ENCODE results near the gene GSK3A.
"Not testable (repeated sequence)": the region's sequence is repeated elsewhere in the genome, so short reads cannot be mapped to it uniquely, and the experiment has no call there.

The GSK3A gene

DNA sequence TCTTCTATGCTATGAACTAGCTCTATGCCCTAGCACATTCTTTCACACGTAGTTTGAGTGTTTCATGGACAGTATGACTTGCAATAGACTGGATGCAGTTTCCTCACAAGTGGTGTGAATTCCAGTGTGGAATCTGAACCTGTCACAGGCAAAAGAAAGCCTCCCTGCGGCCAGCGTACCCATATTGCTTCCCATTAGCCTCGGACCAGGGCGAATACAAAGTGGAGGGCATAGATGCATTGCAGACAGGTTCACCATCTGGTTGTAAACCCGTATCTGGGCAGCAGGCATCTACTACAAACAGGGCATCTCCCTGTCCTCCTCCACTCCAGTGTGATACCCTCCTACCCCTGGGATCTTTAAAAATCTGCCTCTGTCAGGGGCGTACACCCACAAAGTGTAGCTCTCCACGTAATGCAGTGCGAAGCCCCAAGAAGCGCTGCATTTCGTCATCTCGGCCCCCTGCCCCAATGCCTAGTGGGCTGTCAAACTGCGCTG, 25.3 kb upstream of the GSK3A start:
- DNase-seq = no peak

DNA sequence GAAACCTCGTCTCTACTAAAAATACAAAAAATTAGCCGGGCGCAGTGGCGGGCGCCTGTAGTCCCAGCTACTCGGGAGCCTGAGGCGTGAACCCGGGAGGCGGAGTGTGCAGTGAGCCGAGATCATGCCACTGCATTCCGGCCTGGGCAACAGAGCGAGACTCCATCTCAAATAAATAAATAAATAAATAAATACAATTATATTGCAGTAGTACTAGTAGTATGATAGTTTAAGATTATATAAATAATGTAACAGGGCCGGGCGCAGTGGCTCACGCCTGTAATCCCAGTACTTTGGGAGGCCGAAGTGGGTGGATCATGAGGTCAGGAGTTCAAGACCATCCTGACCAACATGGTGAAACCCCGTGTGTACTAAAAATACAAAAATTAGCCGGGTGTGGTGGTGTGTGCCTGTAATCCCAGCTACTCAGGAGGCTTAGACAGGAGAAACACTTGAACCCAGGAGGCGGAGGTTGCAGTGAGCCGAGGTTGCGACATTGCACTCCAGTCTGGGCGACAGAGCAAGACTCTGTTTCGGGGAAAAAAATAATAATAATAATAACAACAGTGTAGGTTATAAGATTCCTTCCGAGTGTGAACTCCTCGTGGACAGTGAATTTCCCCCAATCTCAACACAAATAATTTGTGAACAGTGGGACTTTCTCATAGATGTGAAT, 24.7 kb upstream of the GSK3A start:
- DNase-seq = not testable (repeated sequence)

DNA sequence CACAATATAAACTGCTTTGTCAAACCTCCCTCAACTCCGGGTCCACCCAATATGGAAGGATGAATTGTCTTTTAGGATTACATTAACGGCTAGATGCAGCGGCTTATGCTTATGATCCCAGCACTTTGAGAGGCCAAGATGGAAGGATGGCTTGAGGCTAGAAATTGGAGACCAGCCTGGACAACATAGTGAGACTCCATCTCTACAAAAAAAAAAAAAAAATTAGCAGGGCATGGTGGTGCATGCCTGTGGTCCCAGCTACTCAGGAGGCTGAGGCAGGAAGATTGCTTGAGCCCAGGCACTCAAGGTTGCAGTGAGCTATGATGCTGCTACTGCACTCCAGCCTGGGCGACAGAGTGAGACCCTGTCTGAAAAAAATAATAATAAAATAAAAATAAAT, 23.7 kb upstream of the GSK3A start:
- not testable (repeated sequence) for DNase-seq

DNA sequence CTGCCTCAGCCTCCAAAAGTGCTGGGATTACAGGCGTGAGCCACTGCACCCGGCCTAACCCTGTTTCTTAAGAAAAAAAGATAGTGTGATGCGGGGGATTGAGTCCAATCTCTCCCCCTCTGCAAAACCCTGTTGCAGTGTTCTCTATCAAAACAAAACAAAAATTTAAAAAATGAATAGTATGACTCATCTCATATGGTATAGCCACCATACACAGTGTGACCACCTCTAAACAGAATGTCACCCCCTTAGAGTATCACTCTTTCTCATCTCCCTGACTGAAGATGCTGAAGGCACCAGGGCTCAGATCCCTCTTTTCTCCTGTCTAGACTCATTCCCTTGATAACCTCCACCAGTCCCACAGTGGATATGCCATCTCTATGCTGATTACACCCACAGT, 19.4 kb upstream of the GSK3A start:
- no peak for DNase-seq

DNA sequence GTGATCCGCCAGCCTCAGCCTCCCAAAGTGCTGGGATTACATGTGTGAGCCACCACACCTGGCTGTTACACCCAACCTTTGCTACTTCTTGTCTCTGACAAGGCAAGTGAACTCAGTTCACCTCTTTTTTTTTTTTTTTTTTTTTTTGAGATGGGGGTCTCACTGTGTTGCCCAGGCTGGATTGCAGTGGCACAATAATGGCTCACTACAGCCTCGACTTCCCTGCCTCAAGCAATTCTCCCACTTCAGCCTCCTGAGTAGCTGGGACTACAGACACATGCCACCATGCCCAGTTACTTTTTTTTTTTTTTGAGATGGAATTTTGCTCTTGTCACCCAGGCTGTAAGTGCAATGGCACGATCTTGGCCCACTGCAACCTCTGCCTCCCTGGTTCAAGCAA, 15.4 kb upstream of the GSK3A start:
- DNase-seq = not testable (repeated sequence)

DNA sequence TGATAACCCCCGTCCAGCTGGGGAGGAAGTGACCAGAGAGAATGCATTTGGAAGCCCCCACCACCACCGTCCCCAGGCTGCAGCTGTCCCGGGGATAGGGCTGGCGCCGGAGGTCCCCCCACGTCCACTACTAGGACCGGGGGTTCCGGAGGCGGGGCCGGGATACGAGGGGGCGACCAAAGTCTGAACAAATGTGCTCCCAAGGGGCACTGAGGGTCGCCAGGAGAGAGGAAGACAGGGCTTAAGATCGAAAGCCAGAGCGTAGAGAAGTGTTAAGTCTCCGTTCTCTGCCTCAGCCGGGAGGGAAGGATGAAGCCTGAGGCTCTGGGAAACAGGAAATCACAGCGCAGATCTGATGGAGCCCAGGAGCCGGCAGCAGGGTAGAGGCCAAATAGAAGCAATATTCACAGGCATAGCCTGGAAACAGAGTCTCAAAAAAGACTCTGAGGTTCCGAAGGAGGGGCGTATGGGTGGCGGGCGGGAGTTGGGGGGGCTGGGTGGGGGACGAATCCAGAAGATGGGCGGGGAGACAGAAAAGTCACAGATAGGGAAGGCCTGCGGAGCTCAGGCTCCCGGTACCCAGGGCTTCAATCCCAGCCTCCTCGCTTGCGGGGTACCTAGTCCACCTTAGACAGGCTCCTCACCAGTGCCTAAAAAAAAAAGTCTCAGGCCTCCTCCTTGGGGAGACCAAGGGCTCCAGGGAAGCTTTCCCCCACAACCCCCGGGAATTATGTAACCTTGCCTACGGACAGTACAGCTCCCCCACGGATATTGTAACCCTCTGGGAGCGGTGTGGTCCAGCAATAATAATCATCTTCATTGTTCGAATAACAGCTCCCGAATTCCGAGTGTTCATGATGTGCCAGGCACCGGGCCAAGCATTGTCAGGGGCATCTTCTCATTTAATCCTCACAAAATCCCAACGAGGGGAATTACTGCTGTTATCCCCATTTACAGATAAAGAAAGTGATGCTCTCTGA, 13.7 kb upstream of the GSK3A start:
- no peak for DNase-seq

DNA sequence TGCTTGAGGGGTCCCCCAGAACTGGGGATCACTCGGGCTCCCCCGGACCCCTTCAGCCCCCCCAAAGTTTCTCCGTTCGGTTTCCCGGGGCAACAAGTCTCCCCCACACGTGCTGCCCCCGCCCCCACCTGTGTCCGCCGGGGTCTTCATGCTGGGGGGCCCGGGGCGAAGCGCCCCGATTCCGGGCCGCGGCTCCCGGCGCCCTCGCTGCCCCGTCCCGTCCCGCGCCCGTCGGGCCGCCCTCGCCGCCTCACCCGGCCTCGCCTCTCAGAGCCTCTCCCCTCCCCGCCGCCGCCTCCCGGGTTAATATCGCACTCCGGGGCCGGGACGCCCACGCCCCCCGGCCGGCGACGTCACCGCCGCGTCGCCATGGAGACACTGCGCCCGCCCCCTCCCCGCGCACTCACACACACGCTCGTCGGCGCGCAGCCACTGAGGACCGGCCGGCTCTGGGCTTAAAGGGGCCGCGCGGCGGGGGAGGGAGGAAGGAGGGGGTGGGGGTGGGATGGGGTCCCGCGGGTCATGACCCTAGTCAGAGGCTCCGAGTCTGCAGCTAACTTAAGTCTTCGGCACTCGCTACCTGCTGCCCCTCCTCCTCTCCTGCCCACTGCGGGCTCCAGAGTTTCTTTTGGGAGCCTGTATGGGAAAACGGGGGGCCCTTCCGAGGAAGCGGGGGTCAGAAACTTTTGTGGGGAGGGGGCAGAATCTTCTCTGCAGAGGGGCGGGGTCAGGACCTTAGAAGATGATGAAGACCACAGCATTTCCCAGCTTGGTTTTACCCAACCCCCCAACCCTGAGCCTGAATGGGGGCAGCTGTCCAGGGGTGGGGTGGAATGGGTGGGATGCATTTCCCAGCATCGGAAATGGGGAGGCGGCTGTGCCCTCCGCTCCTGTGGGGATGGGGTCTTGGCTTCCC, 12.7 kb upstream of the GSK3A start, which contains the start of gene ERF:
TSS of gene ERF (minus strand) at position 279 of the 916 bp plus-strand sequence. CDS start at position 150, 129 bp downstream.
- DNase-seq = peak; percentile 90

DNA sequence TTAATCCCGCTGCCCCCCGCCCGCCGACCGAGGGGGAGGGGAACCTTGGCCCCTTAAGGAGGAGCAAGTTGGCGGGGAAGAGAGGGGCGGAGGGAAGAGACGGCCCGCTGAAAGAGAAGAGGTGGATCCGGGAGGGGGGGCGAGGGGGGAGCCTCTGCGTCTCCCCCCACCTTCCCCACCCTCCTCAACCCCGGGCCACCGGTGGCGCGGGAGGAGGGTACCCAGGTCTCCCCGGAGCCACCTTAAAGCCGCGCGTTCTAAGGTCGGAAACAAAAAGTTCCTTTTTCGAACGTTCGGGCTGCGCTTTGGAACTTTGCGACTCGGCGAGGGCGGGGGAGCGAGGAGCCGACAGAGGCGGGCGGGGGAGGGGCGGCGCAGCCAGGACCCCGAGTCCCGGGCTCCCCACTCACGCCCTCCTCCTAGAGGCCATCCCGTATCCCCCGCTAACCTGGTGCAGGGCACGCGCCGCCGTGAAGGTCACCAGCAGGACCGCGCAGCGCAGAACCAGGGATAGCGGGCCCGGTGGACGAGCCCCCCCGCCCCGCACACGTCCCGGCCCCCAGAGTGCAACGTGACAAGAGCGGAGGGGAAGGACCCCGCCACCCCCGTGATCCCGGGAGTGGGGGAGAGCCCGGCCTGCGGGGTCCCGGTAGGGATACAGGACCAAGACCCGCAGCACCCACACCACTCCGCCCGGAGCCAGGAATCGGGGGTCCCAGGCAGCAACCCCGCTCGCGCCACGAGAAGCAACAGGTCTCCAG, 11.9 kb upstream of the GSK3A start:
- DNase-seq = peak; percentile 70

DNA sequence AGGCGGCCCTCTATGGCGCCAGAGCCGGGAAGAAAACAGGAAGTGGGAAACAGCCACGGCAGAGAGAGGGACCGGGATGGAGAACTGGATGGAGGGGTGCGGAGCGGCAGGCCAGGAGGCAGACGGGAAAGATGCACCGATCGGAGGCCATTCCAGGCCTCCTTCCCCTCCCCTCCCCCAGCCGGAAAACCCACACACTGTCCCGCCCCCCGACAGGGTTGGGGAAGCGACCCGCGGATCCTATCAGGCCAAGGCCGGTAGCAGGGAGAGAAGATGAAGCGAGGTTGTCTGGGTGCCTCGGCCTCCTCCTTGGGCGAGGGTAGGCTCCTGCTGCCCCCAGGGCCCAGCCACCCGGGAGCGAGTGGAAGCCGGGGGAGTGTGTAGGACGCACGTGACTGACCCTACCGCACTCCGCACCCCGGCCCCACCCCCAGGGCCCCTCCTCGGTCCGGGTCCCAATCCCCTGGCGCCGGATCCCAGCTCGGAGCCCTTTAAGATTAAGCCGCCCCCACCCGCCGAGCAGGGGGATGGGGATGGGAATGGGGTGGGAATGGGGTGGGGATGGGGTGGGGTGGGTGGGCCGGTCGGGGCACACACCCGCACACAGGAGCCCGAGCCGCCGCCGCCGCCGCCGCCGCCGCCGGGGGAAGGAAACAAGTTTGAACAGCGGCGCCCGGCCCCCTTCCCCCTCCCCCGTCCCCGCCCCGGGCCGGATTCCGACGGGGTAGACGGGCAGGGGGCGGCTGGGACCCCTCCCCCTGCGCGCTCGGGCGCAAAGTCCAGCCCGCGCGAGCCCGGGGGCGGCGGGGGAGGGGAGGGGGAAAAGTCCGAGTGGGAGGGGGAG, 11.1 kb upstream of the GSK3A start:
- DNase-seq = peak; percentile 70

DNA sequence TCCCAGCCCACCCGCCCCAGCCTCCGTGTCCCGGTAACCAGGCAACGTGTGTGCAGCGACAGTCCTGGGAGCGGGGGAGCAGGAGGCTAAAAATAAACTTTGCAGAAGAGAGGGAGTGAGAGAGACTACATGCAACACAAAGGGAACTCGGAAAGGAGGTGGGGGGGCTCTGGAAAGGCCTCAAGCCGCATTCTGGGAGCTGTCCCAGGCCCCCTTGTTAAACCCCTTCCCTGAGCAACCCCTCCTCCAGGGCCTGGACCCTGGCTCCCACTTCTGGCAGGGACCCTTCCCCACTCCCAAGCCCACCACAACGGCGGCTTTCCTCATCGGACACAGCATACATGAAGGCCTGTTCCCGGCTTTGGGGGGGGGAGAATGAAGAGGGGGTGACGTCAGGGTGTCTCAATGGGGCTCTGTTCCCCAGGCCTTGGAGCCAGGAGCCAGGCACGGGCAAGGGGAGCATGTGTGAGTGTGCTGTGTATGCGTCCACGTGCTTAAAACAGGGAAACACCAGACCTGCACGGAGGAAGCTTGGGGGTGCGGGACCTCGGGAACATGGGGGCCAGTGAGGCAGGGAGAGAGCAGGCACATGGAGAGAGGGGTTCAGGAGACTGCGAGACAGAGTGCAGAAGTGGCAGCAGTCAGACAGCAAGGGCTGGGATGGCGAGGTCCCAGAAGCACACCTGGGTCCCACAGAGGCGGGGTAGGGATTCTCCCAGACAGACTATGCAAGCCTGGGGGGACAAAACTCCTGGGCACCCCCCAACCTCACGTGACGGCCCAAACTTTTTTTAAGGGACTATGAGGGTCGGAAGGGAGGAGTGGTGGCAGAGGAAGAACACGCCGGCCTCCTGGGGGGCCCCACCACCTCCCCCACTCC, 10.2 kb upstream of the GSK3A start:
- DNase-seq = no peak

DNA sequence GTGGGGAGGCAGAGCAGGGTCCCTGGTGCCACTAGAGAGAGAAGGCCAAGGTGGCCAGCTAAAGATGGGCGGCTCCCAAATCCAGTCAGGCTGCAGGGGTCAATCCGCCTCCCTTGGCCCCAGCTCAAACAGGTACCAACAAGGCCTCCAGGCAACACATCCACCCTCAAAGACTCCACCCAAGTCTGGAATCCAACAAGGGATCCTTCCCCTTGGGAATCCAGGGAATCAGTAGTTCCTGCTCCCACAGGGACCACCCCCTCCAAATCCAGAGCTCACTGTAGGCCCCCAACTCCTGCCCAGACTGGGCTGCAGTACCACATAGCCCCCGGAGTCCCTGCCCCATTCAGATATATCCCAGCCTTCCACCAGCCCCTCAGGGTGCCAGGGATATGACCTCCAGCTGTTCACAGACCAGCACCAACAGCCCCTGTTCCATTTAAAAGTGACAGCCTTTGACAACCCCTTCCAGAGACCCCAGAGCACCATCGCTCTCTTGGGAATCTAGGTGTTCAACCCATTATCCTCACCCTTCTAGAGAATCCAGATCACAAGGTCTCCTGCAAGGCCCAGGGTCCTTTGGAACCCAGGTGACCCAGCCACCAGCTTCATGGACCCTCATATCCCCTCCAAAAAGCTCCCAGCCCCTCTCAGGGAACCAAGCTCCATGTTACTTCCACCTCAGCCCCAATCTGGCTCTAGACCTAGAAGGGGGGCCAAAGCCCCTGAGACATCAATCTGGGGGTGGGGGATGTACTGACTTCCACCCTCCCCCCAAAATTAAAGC, 9.4 kb upstream of the GSK3A start:
- DNase-seq = no peak

DNA sequence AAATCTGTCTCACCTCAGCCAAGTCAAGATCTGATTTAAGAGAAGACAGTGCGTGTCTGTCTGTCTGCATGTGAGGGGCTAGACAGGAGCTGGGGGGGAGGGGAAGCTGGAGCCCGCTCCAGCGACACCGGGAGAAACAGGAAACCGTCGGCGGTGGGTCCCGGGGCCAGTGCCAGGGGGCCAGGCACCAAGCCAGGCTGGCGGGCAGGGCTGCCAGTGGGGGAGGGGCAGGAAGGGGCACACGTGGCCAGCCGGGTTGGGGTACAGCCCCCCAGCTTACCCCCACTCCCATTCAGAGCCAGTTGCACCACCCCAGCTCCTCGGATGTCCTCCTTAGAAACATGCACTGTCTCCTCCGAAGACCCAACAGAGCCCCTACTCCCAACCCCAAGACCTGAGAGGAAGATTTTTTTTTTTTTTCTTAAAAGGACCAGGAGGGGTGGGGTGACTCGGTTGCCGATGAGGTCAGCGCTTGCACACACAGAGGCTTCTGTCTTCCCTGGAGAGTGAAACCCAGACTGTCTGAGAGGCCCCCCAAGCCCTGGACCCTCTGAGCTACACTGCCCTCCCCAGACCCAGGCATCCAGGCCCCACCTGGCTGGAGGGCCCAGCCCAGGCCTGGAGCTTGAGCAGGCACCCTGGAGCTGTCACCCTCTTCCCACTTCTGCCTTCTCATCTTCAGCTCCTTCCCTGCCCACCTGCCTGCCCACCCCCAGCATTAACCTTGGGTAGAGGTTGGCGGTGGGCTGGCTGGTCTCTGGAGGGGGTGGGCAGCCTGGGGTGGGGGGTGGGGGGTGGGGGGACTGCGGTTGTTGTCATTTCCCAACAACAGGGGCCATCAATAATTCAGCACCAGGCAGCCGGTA, 8.5 kb upstream of the GSK3A start:
- DNase-seq = no peak

DNA sequence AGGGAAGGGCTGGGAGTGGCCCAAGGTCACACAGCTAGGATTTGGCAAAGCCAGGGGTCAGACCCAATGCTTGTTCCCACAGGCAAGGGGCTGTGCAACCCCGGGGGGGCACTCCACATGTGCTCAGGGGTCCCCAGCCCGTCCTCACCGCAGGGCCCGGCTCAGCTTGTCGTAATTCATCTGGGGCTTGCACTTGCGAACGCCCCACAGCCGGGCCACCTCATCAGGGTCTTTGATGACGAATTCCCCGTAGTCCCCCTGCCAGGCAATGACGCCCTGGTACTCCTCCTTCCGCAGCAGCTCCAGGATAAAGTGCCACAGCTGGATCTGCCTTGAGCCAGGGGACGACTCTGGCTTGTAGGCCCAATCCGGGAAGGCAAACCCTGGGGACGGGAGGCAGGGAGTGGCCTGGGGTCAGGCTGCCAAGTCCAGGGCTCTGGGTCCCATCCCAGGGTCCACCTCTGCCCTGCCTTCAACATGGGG, 7.8 kb upstream of the GSK3A start:
- DNase-seq = no peak

DNA sequence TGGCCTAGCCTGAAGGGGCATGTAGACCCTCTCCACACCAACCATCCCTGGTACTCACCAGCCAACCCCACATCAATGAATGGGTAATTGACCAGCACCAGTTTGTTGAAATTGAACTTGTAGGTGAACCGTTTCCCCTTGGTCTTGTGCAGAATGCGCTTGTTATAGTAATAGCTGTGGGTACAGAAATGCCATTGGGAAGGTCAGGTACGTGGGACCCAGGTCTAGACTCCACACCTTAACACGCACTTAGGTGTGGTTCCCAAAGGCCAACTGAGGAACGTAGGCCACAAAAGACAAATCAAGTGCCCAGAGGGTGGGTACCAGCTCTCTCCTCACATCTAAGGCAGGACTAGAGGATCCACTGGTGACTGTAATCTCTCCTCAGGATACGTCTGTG, 7.4 kb upstream of the GSK3A start:
- DNase-seq = no peak

DNA sequence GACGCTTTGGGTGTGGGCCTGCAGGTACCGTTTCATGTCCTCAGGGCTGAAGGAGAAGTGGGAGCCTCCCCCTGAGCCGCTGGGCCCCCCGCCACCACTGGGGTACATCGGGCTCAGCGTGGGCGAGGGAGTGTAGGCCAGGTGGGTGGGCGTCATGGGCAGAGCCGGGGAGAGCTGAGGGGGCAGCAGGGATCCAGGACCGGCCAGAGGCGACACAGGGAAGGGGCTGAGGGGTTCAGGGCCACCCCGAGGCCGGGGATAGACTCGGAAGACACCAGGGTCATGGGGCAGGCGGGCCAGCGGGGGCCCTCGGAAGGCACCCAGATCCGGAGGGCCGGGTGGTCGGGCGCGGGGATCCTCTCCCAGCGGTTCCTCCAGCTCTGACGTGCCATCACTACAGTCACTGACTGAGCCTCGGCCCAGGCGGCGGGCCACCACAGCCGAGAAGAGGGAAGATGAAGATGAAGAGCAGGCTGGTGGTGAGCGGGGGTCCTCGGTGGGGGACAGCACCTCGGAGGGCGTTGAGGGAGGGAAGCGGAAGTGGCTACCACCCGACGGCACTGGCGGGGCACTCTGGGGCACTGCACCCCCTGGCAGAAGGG, 6.8 kb upstream of the GSK3A start:
- no peak for DNase-seq

DNA sequence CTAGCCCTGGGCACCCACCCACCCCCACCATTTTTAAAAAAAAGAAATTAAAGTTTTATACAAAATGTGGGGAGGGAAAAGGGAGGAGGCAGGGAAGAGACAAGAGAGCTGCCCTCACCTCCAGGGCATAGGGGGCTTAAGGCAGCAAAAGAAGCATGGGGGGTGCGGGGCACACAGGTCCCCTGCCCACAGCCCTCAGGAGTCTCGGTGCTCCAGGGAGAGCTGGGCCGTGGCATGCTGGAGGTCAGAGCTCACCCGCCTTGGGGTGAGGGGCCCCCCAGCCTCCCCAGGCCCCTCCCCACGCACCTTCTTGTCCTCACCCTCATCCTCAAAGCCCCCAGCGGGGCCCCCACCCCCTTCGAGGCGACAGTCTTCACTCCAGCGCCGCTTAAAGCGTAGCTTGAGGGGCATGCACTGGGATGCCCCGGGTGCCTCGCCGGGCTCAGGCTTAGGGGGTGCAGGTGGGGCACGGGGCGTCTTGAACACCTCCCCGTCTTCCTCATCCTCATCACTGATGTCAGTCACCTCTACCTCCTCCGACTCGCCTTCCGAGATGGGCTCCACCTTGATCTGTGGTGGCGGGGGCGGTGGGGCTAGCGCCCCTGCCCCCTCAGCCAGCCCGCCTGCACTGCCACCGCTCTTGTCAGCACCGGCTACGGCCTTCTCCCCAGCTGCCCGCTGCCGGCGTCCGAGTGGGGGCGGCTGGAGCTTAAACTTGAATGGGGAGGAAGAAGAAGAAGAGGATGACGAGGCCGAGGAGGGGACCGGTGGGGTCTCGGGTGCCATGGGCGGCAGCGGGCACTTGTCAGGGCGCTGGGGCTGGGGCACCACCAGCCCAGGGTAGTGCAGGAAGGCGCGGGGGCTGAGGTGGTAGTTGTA, 6.1 kb upstream of the GSK3A start:
- DNase-seq = no peak
